HCT116 (cell line): ENCODE results near the gene FAM193B. TPM values are rescaled to one million over a fixed set of nuclear protein-coding genes. Genes with fewer than 3 reads are reported as not detected.

Source experiments
- ATAC-seq: fragments of 200-7000 bp; cut with Tn5 transposase; 2 replicates; pipeline ENCODE4 v1.9.1; 2020; ENCODE audit warnings: mild to moderate bottlenecking, moderate library complexity
- BruUV-seq: library from RNA; stranded (reverse); fragments of 400-500 nt; replicated peaks from 2 replicates; lab custom pipeline; 2021; lab: Mats Ljungman, UMichigan
- CTCF ChIA-PET: fragments of 300-600 bp; sonication (Branson Sonifier 250); formaldehyde crosslinking; loops from one replicate; lab custom pipeline; 2021; ENCODE audit warnings: antibody characterized with exemption; lab: Charles Lee
- POLR2A ChIA-PET: fragments of 300-600, 350-600 bp; sonication (Branson Sonifier 250); formaldehyde crosslinking; loops from one replicate; lab custom pipeline; 2021; ENCODE audit warnings: antibody characterized with exemption; lab: Charles Lee
- RAD21 ChIA-PET, 2 experiments: fragments of 300-600 bp; sonication (Branson Sonifier 250); formaldehyde crosslinking; loops; one replicate each; lab custom pipeline; 2023; ENCODE audit warnings: low total read pairs in 2 of 2; ENCODE audit not compliant: uncharacterized antibody in 2 of 2, unreplicated experiment in 2 of 2, low non-redundant PET in 1 of 2; lab: Charles Lee
- DNase-seq: peaks from one replicate; pipeline ENCODE4 v3.0.0-alpha.2; 2010; ENCODE audit warnings: low read depth, low spot score
- H2AFZ ChIP-seq: fragments of 200-600 bp; shearing (Covaris generic), sonication (generic); 2 replicates; pipeline ENCODE4 v1.6.1; 2017; ENCODE audit warnings: low read depth, mixed run types, mixed read lengths, antibody characterized with exemption, low read length; ENCODE audit not compliant: poor library complexity, severe bottlenecking
- H3K27ac ChIP-seq: 2 replicates; pipeline ENCODE4 v1.5.1; 2012; ENCODE audit warnings: low read depth, low read length
- H3K27me3 ChIP-seq: fragments of 200-600 bp; sonication (generic); 2 replicates; pipeline ENCODE4 v1.6.1; 2016; ENCODE audit warnings: mixed run types, low read length, mixed read lengths; ENCODE audit not compliant: insufficient read depth
- H3K36me3 ChIP-seq, 2 experiments: fragments of 200-500 bp in 1 of 2; fragments of 200-600 bp in 1 of 2; sonication (Bioruptor generic) in 1 of 2; sonication (generic) in 1 of 2; 2 replicates each; pipeline versions ENCODE4 v1.5.1 to v1.6.1; 2014 to 2016; ENCODE audit warnings: low read length in 2 of 2, inconsistent platforms in 1 of 2, mixed read lengths in 1 of 2, mixed run types in 1 of 2; ENCODE audit not compliant: insufficient read depth in 2 of 2, control insufficient read depth in 1 of 2
- H3K4me1 ChIP-seq, 2 experiments: fragments of 200-600 bp in 1 of 2; sonication (generic) in 1 of 2; 2 replicates each; pipeline versions ENCODE4 v1.5.1 to v1.6.1; 2012 to 2017; ENCODE audit warnings: low read length in 2 of 2, inconsistent platforms in 1 of 2, mild to moderate bottlenecking in 1 of 2, mixed read lengths in 1 of 2, mixed run types in 1 of 2, moderate library complexity in 1 of 2; ENCODE audit not compliant: insufficient read depth in 2 of 2, control insufficient read depth in 1 of 2
- H3K4me2 ChIP-seq: fragments of 200-600 bp; sonication (generic); 2 replicates; pipeline ENCODE4 v1.6.1; 2017; ENCODE audit warnings: mixed run types, low read length, mixed read lengths
- H3K4me3 ChIP-seq, 2 experiments: fragments of 200-600 bp in 1 of 2; sonication (generic) in 1 of 2; replicated peaks in 1 of 2; 2 replicates each; pipeline ENCODE4 v1.5.1; 2011 to 2016; ENCODE audit warnings: low read length in 2 of 2, control low read depth in 1 of 2, low read depth in 1 of 2, mild to moderate bottlenecking in 1 of 2, mixed read lengths in 1 of 2, mixed run types in 1 of 2
- H3K79me2 ChIP-seq: fragments of 200-600 bp; sonication (generic); 2 replicates; pipeline ENCODE4 v1.6.1; 2017; ENCODE audit warnings: mild to moderate bottlenecking, mixed run types, low read length, moderate library complexity, mixed read lengths; ENCODE audit not compliant: insufficient read depth
- H3K9ac ChIP-seq: fragments of 200-600 bp; sonication (generic); 2 replicates; pipeline ENCODE4 v1.6.1; 2016; ENCODE audit warnings: low read length, mixed read lengths
- H3K9me2 ChIP-seq: fragments of 200-600 bp; sonication (generic), shearing (Covaris generic); 2 replicates; pipeline ENCODE4 v1.6.1; 2017; ENCODE audit warnings: mixed run types, mild to moderate bottlenecking, moderate library complexity; ENCODE audit not compliant: insufficient read depth
- H3K9me3 ChIP-seq, 2 experiments: fragments of 200-500 bp in 1 of 2; fragments of 200-600 bp in 1 of 2; sonication (Bioruptor generic) in 1 of 2; sonication (generic) in 1 of 2; 2 replicates each; pipeline ENCODE4 v1.6.1; 2014 to 2017; ENCODE audit warnings: low read length in 2 of 2, mixed read lengths in 2 of 2, inconsistent platforms in 1 of 2, low read depth in 1 of 2, mild to moderate bottlenecking in 1 of 2, mixed run types in 1 of 2, moderate library complexity in 1 of 2; ENCODE audit not compliant: control insufficient read depth in 1 of 2, insufficient read depth in 1 of 2
- H4K20me1 ChIP-seq: fragments of 200-600 bp; sonication (generic), shearing (Covaris generic); 2 replicates; pipeline ENCODE4 v1.6.1; 2017; ENCODE audit warnings: mixed run types, mild to moderate bottlenecking, moderate library complexity; ENCODE audit not compliant: insufficient read depth
- CBX3 ChIP-seq: IDR thresholded peaks from 2 replicates; pipeline ENCODE4 v1.6.1; 2012; ENCODE audit warnings: low read depth
- CEBPB ChIP-seq: IDR thresholded peaks from 2 replicates; pipeline ENCODE4 v1.6.1; 2012; ENCODE audit warnings: low read depth
- CTCF ChIP-seq, 3 experiments: fragments of 200-600 bp in 1 of 3; sonication (generic) in 1 of 3; IDR thresholded peaks in 2 of 3; conservative IDR thresholded peaks in 1 of 3; 2 replicates each; pipeline ENCODE4 v1.5.1; 2012 to 2017; ENCODE audit warnings: low read depth in 2 of 3, low read length in 2 of 3, antibody characterized with exemption in 1 of 3, borderline replicate concordance in 1 of 3, control low read depth in 1 of 3, mild to moderate bottlenecking in 1 of 3, mixed read lengths in 1 of 3, mixed run types in 1 of 3, moderate library complexity in 1 of 3; ENCODE audit not compliant: insufficient read depth in 1 of 3
- EGR1 ChIP-seq: IDR thresholded peaks from 2 replicates; pipeline ENCODE4 v1.6.1; 2012; ENCODE audit warnings: low read depth
- ELF1 ChIP-seq: IDR thresholded peaks from 2 replicates; pipeline ENCODE4 v1.6.1; 2012; ENCODE audit warnings: low read depth, borderline replicate concordance
- EZH2 ChIP-seq: fragments of 200-600 bp; sonication (generic); IDR thresholded peaks from 2 replicates; pipeline ENCODE4 v1.6.1; 2017; ENCODE audit warnings: antibody characterized with exemption, mixed run types
- EZH2phosphoT487 ChIP-seq: fragments of 200-600 bp; IDR thresholded peaks from 2 replicates; pipeline ENCODE4 v1.6.1; 2018; ENCODE audit warnings: antibody characterized with exemption, borderline replicate concordance
- FOSL1 ChIP-seq: IDR thresholded peaks from 2 replicates; pipeline ENCODE4 v1.6.1; 2012; ENCODE audit warnings: low read depth
- JUND ChIP-seq: IDR thresholded peaks from 2 replicates; pipeline ENCODE4 v1.6.1; 2012
- MAX ChIP-seq: IDR thresholded peaks from 2 replicates; pipeline ENCODE4 v1.6.1; 2012
- POLR2A ChIP-seq: IDR thresholded peaks from 2 replicates; pipeline ENCODE4 v1.7.0; 2011; ENCODE audit warnings: borderline replicate concordance; ENCODE audit not compliant: insufficient read depth, insufficient read length; ENCODE audit errors: extremely low read depth
- RAD21 ChIP-seq: IDR thresholded peaks from 2 replicates; pipeline ENCODE4 v1.6.1; 2012; ENCODE audit warnings: low read depth, mild to moderate bottlenecking
- SP1 ChIP-seq: IDR thresholded peaks from 2 replicates; pipeline ENCODE4 v1.6.1; 2012; ENCODE audit warnings: low read depth
- SRF ChIP-seq: IDR thresholded peaks from 2 replicates; pipeline ENCODE4 v1.6.1; 2012; ENCODE audit warnings: low read depth
- ZBTB33 ChIP-seq: IDR thresholded peaks from 2 replicates; pipeline ENCODE4 v1.6.1; 2011; ENCODE audit warnings: mild to moderate bottlenecking, low read length, moderate library complexity; ENCODE audit not compliant: insufficient replicate concordance; ENCODE audit errors: extremely low read depth
- ZNF274 ChIP-seq: fragments of 200-500 bp; sonication (Bioruptor generic); IDR thresholded peaks from 2 replicates; pipeline ENCODE4 v1.6.1; 2014; ENCODE audit warnings: mild to moderate bottlenecking, low read depth, low read length, inconsistent platforms
- intact Hi-C: fragments of 100-400 bp; cut with micrococcal nuclease; formaldehyde crosslinking; loops from 2 replicates; pipeline ENCODE4 v1.10.0; 2022
- total RNA-seq: library from RNA; stranded (reverse); gene quantifications from one replicate; pipeline ENCODE4 v1.2.1, GENCODE V29; 2021; ENCODE audit not compliant: unreplicated experiment

FAM193B gene
- total RNA-seq, 1 experiment from 2014 or later, result 54.0 TPM

GRCh38 chr5:177487975-177488374, 66.4 kb downstream of the FAM193B start (continued):
- TF ChIP-seq POLR2A, result no peak
- TF ChIP-seq CTCF (IDR thresholded peaks at IDR 0.05 in 2 of 3, conservative IDR thresholded peaks at IDR 0.05 in 1 of 3; ENCODE audit: borderline replicate concordance in 1 of 3, insufficient read depth in 1 of 3, low read depth in 2 of 3, low read length in 2 of 3), result no peak
- TF ChIP-seq CEBPB, result no peak
- no peak for TF ChIP-seq ZBTB33
- TF ChIP-seq EZH2, result no peak
- no peak for TF ChIP-seq MAX

GRCh38 chr5:177487144-177487543, 67.2 kb downstream of the FAM193B start:
- intact Hi-C loops, result no loop called here
- Histone ChIP-seq H3K27ac (no peak overlapping the region), H3K4me2 (no peak overlapping the region), H3K9me3 (no peaks in the 10 kb centered on the region), H3K9ac (no peak overlapping the region), H3K9me2 (no peaks in the 10 kb centered on the region), H3K27me3 (no peaks in the 10 kb centered on the region), H3K4me1 (peaks cover 0 to 13% of the 10 kb centered on the region in 2 experiments; a peak in 2 of 4 replicates), H3K79me2 (peaks cover 21% of the 10 kb centered on the region; the same call in 1 of the 2 replicates), H3K4me3 (no peak overlapping the region), H3K36me3 (peaks cover 16 to 40% of the 10 kb centered on the region in 2 experiments; a peak in 3 of 4 replicates), H2AFZ (no peak overlapping the region), H4K20me1 (peaks cover 4% of the 10 kb centered on the region; the same call in 1 of the 2 replicates)
- no TSS peak for BruUV-seq
- ChIA-PET CTCF (no interaction called here), POLR2A (interaction anchor here (0.6 to 0.9 kb wide), 2 partner anchors 9 kb away, joined by 3 to 5 read pairs; no protein-coding TSS in a partner anchor), RAD21 (no interaction called here)
- DNase-seq (no peak), ATAC-seq (no peak)
- no peak for TF ChIP-seq RAD21
- TF ChIP-seq CBX3, result no peak
- TF ChIP-seq ZBTB33, result no peak
- TF ChIP-seq CTCF (IDR thresholded peaks at IDR 0.05 in 2 of 3, conservative IDR thresholded peaks at IDR 0.05 in 1 of 3; ENCODE audit: borderline replicate concordance in 1 of 3, insufficient read depth in 1 of 3, low read depth in 2 of 3, low read length in 2 of 3), result no peak
- no peak for TF ChIP-seq ELF1
- TF ChIP-seq ZNF274, result no peak
- no peak for TF ChIP-seq EZH2phosphoT487
- TF ChIP-seq EZH2, result no peak
- no peak for TF ChIP-seq FOSL1
- no peak for TF ChIP-seq MAX
- no peak for TF ChIP-seq SP1
- no peak for TF ChIP-seq EGR1
- TF ChIP-seq SRF, result no peak
- no peak for TF ChIP-seq JUND
